Daoy (cell line): ENCODE data around the gene KCNT1. TPM values are rescaled to one million over a fixed set of nuclear protein-coding genes. Genes with fewer than 3 reads are reported as not detected.
A peak's percentile ranks its signal among the peaks of the same experiment; 100 is the strongest.

ENCODE experiments used
- DNase-seq: peaks from one replicate; pipeline ENCODE4 v3.0.0-alpha.2; 2015; ENCODE audit warnings: low read depth
- total RNA-seq: library from RNA; depleted of rRNA; stranded (reverse); fragments of >200 nt; shearing (Covaris generic); gene quantifications from 2 replicates; pipeline ENCODE4 v1.2.3, GENCODE V29; 2014

Gene KCNT1
- total RNA-seq, 1 experiment from 2014 or later: not detected

DNA sequence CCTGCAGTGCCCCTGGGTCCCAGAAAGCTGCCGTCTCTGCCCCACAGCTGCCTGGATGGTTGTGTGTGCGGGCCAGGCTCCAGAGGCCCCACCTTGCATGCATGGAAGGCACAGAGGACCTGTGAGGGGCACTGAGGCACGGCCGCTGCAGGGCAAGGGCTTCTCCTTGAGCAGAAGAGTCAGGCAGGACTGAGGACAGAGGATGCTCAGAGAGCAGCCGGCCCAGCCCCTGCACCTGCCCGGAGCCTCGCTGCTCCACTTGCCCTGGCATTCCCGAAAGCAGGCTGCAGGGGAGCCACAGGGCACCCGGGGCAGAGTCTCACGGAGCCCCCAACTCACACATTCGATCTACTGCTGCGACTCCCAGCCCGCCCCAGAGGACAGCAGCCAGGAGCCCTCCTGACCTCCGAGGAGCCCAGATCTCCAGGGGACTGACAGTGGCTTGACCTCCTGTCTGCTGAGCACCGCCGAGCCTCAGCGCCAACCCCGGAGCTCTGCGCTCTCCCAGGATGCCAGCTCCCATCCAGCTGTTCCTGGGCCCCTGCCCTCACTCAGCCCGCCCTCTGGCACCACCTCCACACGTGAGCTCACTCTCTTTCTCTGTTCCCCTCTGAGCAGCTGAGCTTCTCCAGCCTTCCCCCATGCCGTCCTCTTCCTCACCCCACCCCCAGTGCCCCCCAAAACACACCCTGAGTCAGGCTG is 95.0 kb downstream of the KCNT1 start:
- no peak for DNase-seq

- DNase-seq: peak; percentile 76
Measured at GRCh38 chr9:135797507-135798262, 95.7 kb downstream of the KCNT1 start.

GRCh38 chr9:135798263-135798585 is 96.2 kb downstream of the KCNT1 start:
- no peak for DNase-seq

DNA sequence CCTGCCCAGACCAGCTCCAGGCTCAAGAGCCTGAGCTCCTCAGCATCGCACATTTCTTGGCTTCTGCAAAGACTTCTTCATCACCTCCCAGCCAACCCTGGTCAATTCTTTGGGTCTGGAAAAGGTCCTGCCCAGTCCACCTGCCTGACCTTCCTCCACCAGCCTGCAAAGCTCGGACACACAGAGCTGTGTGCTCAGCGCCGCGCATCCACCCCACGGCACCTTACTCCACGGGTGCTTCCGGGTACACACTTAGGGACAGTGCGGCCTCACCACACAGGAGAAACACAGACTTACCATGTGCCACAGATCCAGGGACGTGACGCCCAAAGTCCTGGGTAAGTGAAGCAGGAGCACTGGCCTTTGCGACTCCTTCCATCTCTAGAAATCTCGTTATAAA is 97.3 kb downstream of the KCNT1 start:
- no peak for DNase-seq

DNA sequence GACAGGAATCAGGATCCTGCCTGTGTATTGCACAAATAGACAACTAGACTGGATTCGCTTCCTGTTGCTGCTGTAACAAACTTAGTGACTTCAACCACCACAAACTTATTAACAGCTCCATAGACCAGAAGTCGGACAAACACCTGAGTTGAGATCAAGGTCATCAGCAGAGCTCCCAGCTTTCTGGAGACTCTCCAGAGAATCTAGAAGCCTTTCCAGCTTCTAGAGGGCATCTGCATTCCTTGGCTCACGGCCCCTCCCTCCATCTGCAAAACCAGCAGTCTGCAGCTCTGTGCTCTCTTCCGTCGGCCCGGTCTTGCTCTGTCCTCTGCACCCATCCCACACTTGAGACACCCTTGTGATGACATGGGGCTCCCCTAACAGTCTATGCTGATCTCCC is 99.1 kb downstream of the KCNT1 start:
- no peak for DNase-seq

DNA sequence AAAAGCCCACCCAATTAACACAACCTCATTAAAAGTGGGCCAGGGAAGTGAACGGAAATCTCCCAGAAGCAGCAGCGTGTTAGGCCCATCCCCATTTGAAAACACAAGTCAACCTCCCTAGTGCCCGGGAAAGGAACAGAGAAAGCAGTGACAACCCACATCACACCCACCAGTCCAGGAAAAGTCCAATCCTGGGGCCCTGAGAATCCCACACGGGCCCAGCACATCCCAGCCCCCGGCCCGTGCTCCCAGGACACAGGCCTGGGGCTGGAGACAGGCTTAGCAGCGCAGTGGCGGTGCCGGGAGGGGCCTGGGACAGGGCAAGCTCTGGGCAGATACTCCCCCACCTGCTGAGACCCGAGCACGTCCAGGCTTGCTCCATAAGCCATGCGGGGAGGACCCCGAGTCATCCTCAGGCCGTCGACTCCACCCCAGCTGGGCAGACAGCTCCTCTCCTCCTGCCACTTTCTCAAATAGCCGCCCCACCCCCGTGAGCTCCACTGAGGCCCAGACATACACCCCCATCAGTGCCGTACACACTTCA is 101.0 kb downstream of the KCNT1 start:
- DNase-seq: no peak

DNA sequence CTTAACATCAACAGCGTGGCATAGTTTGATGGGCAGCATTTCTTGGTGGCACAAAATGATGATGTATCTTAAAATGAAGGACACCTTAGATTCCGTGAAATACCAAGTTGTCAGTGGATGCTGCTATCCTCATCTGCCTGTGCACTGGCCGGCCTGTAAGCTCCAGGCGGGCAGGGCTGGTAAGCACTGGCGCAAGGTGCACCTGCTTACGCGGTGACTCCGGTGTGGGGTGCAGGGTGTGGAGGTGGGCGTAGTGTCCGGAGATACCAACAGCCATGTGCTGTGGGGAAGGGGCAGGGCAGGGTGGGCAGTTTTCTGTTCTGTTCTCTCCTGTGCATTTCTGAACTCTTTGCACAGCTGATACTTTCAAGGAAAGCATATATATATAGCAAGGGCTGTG is 101.5 kb downstream of the KCNT1 start:
- no peak for DNase-seq

DNA sequence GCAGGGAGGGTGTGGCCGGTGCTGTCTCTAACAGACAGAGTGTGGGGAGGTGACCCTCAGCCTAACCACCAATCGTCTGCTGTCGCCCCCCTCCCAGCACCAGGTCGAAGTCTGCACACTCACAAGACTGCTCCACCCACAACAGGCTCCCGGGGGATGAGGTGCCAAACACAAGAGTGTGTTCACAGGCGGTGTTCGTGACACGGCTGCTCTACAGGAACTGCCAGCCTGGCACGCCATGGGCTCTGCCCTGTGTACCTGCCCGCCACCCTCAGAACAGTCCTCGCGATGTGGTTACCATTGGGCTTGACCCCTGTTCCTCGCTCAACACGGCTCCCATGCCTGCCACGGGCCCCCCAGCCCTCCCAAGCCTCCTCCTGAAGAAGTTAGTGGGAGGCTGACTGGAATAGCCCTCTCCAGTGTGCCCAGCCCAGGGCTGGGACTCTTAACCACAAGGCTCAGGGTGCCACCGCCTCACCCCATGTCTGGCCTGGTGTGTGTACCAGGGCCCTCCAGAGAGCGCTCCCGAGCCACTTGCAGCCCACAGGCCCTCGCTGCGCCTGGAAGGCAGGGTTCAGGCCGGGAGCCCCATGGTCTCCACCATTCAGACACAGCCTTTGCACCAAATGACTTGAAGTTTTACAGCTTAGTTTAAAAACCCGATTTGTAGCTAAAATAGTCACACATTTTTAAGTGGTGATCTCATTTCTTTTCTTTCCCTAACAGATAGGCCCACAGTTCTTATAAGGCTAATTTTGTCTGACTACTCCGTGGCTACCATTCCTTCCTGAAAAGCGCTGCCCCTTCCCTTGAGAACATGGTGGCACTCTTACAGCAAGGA is 102.8 kb downstream of the KCNT1 start:
- no peak for DNase-seq

- no peak for DNase-seq
Measured at GRCh38 chr9:135805422-135806022, 103.5 kb downstream of the KCNT1 start.

DNA sequence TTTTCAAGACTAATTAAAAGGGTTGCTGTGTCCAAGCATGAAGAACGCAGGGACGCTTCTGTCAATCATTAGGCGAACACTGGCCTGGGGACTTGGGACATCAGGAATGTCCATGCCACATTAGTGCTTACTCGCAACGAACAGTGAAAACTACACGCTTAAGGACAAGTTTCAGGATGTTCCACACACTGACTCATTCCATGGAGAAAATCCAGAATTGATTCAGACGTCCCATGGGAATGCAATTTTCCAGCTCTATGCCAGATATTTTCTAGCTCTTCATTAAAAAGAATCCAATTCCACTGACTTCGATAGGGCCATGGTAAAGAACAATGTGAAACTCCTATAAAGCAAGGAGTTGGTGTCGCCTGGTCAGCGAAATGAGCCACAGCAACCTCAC is 107.2 kb downstream of the KCNT1 start:
- DNase-seq: no peak

GRCh38 chr9:135810806-135811575 is 109.0 kb downstream of the KCNT1 start:
- no peak for DNase-seq

DNA sequence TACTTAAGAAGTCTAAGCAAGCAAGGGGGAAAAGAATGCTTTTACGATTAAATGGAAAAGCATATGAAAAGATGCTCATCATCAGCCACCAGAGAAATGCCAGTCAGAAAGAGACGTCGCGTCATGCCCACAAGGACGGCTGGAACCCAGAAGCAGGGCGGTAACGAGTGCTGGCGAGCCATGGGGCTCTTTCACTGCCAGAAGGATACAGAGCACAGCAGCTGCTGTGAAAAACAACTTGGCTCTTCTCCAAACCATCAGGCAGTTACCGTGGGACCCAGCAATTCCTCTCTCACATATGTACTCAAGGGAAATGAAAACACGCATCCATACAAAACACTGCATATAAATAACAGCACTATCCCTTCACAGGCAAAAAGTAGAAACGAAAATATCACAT is 109.8 kb downstream of the KCNT1 start:
- no peak for DNase-seq

DNA sequence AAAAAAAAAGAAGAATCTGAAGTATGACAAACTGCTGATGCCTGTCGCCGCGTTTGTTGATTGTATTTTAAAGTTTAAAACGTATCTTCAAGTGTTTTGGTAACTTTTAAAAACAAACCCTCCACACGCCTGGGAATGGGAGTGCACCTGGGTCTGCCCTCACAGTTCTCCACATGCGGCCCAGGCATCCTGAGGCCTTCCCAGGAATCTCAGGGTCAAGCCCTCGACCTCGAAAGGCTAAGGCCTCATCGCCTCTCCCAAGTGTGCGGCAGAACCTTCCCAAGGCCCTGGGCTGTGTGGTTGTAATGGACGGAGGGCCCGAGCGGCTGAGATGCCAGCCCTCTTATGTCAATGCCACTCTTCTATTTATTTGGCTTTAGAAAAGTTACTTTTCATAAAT is 111.0 kb downstream of the KCNT1 start:
- no peak for DNase-seq

DNA sequence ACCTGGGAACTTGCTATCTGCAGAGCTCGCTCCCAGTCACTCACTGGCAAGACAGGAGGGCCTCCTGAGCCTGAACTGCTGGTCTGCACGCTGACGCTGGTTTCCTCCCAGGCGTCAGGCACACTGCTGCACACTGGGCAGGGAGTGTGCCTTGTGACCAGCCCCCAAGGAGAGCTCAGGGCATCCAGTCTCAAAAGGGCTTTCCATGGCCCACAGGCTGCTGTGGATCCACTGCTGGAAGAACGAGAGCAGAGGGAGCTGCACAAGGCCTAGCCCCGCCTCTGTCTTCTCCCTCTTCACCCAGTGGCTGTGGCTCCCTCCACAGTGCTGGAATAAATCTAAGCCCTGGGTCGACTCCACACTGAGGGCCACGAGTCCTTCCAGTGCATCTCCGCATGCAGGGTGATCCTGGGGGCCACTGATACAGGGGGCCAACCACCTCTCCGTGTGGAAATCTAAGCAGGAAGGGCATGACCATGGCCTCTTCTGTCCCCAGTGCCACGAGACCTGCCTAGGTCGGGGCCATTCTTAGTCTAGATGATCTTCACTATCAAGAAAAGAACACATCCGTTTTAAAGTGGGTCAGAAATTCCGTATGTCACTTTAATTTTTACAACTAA is 111.8 kb downstream of the KCNT1 start:
- no peak for DNase-seq

DNA sequence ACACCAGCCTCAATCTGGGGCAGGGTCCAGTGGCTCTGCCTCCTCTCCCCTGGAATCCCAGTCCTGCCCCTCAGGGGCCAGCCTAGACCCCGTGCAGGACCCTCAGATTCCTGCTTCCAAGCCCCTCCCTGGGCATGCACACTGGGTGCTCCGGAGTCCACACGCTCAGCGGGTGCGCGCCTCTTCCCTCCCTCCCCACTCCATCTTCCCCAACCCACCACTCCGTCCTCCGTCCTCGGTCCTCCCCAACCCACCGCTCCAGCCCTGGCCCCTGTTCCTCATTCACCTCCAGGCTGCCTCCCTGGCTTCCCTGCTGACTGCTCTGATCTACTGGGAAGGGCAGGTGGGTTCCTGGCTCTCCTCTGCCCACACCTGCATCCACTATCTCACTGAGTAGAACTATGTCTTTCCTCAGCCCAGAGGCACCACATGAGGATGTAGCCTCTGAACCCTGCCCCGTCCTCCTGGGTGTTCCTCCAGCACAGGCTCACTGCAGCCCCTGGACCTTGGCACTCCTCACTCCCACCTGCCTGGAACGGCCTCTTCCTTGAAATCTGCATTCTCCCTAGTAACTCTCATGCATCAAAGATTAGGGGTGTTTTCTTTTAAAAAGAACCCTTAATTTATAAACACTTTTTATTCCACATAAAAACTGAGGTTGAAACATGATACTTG is 112.6 kb downstream of the KCNT1 start:
- DNase-seq: no peak

GRCh38 chr9:135815413-135815812 is 113.4 kb downstream of the KCNT1 start:
- DNase-seq: no peak

DNA sequence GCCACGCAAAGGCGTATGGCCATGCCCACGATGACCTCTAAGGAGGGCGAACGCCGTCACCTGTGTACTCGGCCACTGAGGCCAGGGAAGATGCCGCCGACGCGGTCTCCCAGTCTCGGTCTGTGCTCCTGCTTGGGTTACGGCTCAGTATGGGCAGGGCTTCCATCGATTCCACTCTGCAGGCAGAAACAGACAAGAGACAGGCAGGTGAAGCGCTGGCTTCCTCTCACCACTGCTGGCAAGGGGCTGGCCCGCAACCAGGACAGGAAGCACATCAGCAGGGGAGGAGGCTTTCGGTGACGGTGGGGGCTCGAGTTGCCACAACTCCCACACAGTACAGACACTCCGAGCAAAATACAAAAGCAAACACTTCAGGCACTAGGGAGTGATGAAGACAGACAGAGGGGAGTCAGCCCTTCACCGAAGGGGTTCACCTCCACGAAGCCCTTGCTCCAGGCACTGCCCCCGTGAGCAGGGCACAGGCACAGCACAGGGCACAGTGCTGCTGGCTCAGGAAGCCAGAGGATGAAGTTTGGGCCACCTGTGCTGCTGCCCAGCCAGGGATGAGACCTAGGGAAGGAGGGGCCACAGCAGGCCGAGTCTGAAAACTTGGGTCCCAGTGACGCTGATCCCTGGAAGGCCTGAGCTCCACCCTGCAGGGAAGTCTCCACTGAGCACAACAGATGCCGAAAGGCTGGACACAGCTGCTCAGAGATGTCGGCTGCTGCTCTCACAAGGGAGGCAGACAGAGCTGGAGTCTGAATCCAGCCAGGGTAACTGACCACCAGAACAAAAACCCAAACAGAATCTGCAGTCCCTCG is 114.1 kb downstream of the KCNT1 start:
- DNase-seq: no peak

- no peak for DNase-seq
Measured at GRCh38 chr9:135816651-135816970, 114.6 kb downstream of the KCNT1 start.

- no peak for DNase-seq
Measured at GRCh38 chr9:135817951-135818717, 116.1 kb downstream of the KCNT1 start.
